ENCODE measurements around the gene ZWILCH. TPM values are rescaled to one million over a fixed set of nuclear protein-coding genes. Genes with fewer than 3 reads are reported as not detected.
A peak's percentile ranks its signal among the peaks of the same experiment; 100 is the strongest.

Gene ZWILCH
- total RNA-seq, 1 donor from 2014 or later, result 23.3 TPM

- Mint-ChIP-seq H3K4me3 (ENCODE audit: low read depth) (no peak overlapping the region), H3K4me1 (ENCODE audit: low read depth) (peaks cover 13% of the 10 kb centered on the region), H3K27me3 (no peaks in the 10 kb centered on the region), H3K9me3 (ENCODE audit: low read depth) (no peaks in the 10 kb centered on the region), H3K36me3 (ENCODE audit: insufficient read depth) (peaks cover 1% of the 10 kb centered on the region), H3K27ac (no peak overlapping the region)
- DNase-seq (ENCODE audit: low spot score, unreplicated experiment), result no peak
- no peak for TF ChIP-seq CTCF (IDR thresholded peaks at IDR 0.05; ENCODE audit: unreplicated experiment)
These were observed 30.2 kb upstream of the ZWILCH start for GRCh38 chr15:66474963-66475362.

- H3K27ac Mint-ChIP-seq, result no peak overlapping the region
- H3K4me3 Mint-ChIP-seq (ENCODE audit: low read depth), result no peak overlapping the region
- DNase-seq (ENCODE audit: low spot score, unreplicated experiment), result no peak
- peaks cover 1% of the 10 kb centered on the region for H3K36me3 Mint-ChIP-seq (ENCODE audit: insufficient read depth)
- H3K4me1 Mint-ChIP-seq (ENCODE audit: low read depth), result peaks cover 9% of the 10 kb centered on the region
- no peaks in the 10 kb centered on the region for H3K27me3 Mint-ChIP-seq
- TF ChIP-seq CTCF (IDR thresholded peaks at IDR 0.05; ENCODE audit: unreplicated experiment), result no peak
- H3K9me3 Mint-ChIP-seq (ENCODE audit: low read depth), result no peaks in the 10 kb centered on the region
These were observed 28.6 kb upstream of the ZWILCH start for GRCh38 chr15:66476535-66476934.

GRCh38 chr15:66477011-66477410 is 28.1 kb upstream of the ZWILCH start:
- Mint-ChIP-seq H3K4me3 (ENCODE audit: low read depth) (no peak overlapping the region), H3K27ac (no peak overlapping the region), H3K27me3 (no peaks in the 10 kb centered on the region)

GRCh38 chr15:66480267-66480666 is 24.9 kb upstream of the ZWILCH start:
- Mint-ChIP-seq H3K27ac (no peak overlapping the region), H3K36me3 (ENCODE audit: insufficient read depth) (peaks cover 2% of the 10 kb centered on the region), H3K27me3 (no peaks in the 10 kb centered on the region), H3K4me3 (ENCODE audit: low read depth) (no peak overlapping the region), H3K9me3 (ENCODE audit: low read depth) (no peaks in the 10 kb centered on the region), H3K4me1 (ENCODE audit: low read depth) (no peaks in the 10 kb centered on the region)
- no peak for DNase-seq (ENCODE audit: low spot score, unreplicated experiment)
- no peak for TF ChIP-seq CTCF (IDR thresholded peaks at IDR 0.05; ENCODE audit: unreplicated experiment)

More at GRCh38 chr15:66477011-66477410, 28.1 kb upstream of the ZWILCH start:
- DNase-seq (ENCODE audit: low spot score, unreplicated experiment), result no peak
- no peaks in the 10 kb centered on the region for H3K9me3 Mint-ChIP-seq (ENCODE audit: low read depth)
- H3K4me1 Mint-ChIP-seq (ENCODE audit: low read depth), result peaks cover 9% of the 10 kb centered on the region
- TF ChIP-seq CTCF (IDR thresholded peaks at IDR 0.05; ENCODE audit: unreplicated experiment), result no peak
- H3K36me3 Mint-ChIP-seq (ENCODE audit: insufficient read depth), result peaks cover 1% of the 10 kb centered on the region

DNA sequence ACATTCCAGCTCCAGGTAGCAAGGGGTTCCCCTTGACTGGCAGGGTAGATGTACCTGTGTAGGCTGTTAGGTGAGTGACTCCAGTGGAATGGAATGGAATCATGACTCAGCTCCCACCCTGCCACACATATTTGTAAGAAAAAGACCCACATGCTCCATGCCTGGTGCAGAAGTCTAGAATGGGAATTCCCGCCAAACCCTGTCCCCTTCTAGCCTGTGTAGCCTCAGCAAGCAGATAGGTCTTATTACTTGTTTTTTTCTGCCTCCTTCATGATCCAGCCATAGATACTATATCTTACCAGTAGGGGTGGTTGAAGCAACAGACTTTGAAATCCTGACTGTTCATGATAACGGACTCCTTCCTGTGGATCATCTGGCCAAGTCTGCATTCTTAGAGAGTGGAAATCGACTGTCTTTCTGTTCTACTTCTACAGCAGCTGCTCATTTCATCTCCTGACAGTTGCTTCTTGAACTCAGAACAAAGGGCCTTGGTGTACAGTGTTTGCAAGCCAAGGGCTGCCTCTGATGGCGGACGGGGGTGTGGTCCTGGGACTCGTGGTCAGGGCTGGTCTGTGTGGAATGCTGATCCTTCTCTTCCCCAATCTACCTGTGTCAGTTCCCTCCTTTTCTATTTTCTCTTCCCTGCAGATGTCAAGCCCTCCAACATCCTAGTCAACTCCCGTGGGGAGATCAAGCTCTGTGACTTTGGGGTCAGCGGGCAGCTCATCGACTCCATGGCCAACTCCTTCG is 23.8 kb upstream of the ZWILCH start:
- H3K9me3 Mint-ChIP-seq (ENCODE audit: low read depth), result no peaks in the 10 kb centered on the region
- TF ChIP-seq CTCF (IDR thresholded peaks at IDR 0.05; ENCODE audit: unreplicated experiment), result no peak
- H3K4me1 Mint-ChIP-seq (ENCODE audit: low read depth), result no peaks in the 10 kb centered on the region
- DNase-seq (ENCODE audit: low spot score, unreplicated experiment), result no peak
- peak overlapping the region; percentile 84 for H3K27ac Mint-ChIP-seq
- peaks cover 2% of the 10 kb centered on the region for H3K36me3 Mint-ChIP-seq (ENCODE audit: insufficient read depth)
- no peaks in the 10 kb centered on the region for H3K27me3 Mint-ChIP-seq
- no peak overlapping the region for H3K4me3 Mint-ChIP-seq (ENCODE audit: low read depth)

Measured in progenitor cell of endocrine pancreas (in vitro differentiated cells).